GM12892 (cell line): ENCODE measurements around the gene PRDM11.

ENCODE experiments used
- DNase-seq: peaks from one replicate; pipeline ENCODE4 v3.0.0; 2011; ENCODE audit not compliant: insufficient read length
- FAIRE-seq: peaks from 2 replicates; lab custom pipeline; 2011; peaks lifted over from hg19 to GRCh38; lab: Jason Lieb, UNC
- POLR2A ChIP-seq: IDR thresholded peaks from 2 replicates; pipeline ENCODE4 v1.6.1; 2011; ENCODE audit warnings: low read depth, low read length, control low read depth
- POLR2AphosphoS5 ChIP-seq: IDR thresholded peaks from 2 replicates; pipeline ENCODE4 v1.6.1; 2011; ENCODE audit warnings: low read depth, low read length, control low read depth
- TAF1 ChIP-seq: IDR thresholded peaks from 2 replicates; pipeline ENCODE4 v1.6.1; 2011; ENCODE audit warnings: low read depth, mild to moderate bottlenecking, control low read depth, low read length, borderline replicate concordance

The PRDM11 gene

DNA sequence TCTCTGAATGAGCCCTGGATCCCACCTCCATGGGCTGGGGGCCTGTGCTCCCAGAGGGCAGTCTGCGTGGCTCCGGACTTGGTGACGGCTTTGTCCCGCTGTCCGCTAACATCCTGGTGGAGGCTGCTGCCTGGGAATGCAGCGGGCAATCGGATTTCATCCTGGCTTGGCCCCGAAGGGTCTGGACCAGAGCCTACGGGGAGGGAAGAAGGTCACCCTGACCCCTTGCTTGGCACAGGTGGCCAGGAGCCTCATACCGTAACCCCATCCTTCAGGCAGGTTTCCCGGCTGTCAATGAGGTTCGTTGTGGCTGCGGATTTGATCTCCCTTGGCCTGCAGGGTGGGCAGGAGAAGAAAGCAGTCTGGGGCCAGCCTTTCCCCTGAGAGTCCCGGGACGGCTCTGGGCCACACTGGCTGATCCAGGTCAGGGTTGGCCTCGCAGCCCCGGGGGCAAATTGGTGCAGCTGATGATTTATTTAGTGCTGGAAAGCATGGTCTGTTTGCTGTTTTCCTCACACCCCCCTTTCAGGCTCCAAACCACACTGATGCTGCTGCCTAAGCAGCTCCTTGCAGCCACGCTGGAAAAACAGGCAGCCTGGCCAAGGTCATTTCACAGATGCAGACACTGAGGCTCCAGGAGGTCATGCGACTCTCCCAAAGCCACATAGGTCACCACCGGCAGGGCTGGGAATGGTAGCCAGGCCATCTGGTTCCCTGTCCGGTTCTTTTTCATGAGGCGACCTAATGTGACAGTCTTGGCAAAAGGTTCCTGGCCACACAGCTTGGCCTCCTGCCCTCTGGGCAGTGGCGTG is 15.0 kb downstream of the PRDM11 start:
- FAIRE-seq (no peak), DNase-seq (no peak)
- no peak for TF ChIP-seq TAF1
- TF ChIP-seq POLR2AphosphoS5, result no peak
- no peak for TF ChIP-seq POLR2A

DNA sequence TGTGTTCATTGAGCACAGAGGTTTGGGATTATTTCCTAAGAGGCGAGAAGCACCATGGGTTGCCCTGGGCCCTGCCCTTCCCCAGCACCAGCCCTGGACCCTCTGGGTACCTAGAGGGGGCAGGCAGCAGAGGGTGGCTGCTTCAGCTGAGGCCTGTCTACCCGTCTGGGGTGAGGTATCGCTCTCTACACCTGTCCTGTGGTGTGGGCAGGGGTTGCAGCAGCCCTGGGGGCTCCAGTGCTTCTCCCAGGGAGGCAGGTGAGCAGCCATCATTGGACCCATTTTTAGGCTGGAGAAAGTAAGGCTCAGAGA is 15.6 kb downstream of the PRDM11 start:
- FAIRE-seq (no peak), DNase-seq (no peak)
- TF ChIP-seq POLR2AphosphoS5 (no peak), TAF1 (no peak), POLR2A (no peak)

DNA sequence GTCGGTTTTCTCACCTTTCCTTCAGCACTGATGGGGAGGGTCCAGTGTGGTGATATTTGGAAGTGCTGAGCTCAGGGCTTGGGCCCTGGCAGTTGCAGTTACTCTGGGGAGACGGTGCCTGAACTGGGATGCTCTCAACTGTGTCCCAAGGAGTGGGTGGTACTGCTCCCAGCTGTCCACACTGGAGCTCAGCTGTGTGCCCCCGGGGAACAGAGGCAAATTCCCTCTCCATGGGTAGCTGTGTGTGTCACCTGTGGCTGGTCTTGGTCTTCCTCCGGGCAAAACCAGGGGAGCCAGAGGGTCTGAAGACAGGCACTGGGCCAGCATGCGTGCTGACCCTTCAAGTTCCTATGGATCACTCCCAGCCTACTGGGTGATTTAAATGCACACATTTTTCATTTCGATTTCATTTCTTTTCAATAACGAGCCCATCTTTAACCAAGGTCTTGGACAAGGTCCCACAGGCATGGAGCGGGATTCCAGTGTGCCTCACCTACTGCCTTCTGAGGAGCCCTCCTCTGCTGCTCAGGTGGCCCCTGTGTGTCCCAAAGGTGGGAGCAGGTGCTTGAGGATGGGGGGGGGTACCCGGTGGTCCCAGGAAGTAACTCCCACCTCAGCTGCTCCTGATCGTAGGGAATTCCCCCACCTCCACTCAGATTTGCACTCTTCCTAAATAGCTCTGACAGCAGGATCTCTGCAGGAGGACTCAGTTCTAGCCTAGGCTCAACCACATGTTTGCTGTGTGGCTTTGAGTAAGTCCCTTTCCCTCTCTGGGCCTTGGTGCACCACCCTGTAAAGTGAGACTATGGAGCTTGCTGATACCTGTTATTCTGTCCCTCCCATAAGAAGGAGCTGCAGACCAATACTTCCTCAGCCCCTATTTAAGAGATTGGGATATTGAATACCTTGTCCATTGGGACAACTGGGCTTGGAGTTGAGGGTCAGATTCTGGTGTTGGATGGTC is 16.8 kb downstream of the PRDM11 start:
- FAIRE-seq, result no peak
- TF ChIP-seq POLR2AphosphoS5 (no peak), TAF1 (no peak), POLR2A (no peak)
- no peak for DNase-seq

DNA sequence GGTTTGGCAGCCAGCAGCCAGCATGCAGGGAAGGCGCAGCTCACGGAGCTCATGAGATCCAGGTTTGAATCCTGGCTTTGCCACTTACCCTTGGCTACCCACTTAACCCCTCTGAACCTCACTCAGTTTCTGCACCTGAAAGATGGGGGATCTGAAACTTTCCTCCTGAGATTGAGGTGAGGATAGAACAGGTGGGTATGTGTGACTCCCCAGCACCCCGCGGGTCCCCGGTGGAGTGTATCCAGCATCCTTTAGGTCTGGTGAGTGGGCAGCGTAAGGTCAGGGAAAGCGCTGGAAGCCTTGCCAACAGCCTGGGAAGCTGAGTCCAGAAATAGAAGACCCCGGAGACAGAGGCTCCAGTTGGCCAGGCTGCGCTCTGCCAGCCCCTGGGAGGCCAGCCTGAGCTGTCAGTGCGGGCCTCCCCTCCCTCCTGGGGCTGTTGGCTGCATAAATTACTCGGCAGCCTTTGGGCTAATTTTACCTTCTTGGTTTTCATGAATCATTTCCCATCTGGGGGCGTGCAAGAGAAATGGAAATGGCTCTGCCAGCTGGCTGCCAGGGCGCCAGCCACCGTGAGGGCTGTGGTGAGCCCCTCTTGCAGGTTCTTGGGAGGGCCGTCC is 17.6 kb downstream of the PRDM11 start:
- no peak for FAIRE-seq
- TF ChIP-seq POLR2AphosphoS5 (no peak), TAF1 (no peak), POLR2A (no peak)
- DNase-seq, result no peak

DNA sequence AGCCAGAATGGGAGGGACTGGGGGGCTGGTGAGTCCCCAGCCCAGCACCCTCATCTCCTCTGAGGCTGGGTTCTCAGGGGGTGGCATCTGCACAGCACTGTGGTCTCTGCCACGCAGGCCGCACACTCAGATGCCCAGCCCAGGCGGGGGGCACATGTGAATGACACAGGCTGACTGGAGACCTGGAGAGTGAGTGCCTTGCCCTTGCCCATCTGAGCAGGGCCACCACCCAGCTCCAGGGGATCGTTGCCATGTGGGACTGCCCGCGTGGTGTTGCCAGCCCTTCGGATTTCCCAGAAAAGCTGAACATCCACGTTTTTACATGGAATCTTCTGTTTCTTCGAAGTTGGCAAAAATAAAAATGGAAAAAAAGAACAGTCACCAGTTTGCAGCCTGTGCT is 18.9 kb downstream of the PRDM11 start:
- TF ChIP-seq TAF1 (no peak), POLR2A (no peak), POLR2AphosphoS5 (no peak)
- DNase-seq (no peak), FAIRE-seq (no peak)

DNA sequence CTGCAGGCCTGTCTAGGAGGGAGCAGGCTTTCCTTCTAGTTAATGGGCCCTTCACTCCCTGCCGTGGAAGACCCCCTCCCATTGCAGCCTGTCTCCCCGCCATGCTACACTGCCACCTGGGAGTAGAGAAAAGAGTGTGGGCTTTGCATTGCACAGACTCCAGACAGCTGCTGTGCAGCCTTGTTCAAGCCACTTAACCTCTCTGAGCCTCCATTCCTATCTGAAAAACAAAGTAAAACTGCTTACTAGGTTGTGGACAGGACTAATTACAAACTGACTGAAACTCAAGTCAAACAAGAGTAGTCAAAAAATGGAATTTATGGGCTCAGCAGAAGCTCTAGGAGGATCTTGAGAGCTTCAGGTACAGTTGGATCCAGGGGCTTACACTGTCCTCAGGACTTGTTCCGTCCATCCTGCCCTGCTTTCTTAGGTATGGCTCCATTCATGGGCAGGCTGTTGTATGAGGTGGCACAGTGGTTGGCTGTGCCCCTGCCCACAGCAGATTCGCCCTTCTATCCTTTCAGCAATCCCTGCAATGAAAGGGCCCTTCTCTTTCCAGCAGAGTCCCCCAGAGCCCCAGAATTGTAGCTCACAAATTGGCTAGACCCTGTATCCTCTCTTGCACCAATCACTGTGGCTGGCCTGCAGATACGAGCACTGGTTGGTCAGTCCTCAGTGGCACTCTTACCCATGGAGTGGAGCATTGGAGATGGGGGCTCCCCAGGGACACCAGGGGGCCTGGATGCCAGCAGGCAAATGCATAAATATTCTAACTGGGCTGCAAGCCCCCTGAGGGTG is 19.6 kb downstream of the PRDM11 start:
- FAIRE-seq, result no peak
- no peak for TF ChIP-seq POLR2AphosphoS5
- no peak for TF ChIP-seq POLR2A
- no peak for TF ChIP-seq TAF1
- no peak for DNase-seq

DNA sequence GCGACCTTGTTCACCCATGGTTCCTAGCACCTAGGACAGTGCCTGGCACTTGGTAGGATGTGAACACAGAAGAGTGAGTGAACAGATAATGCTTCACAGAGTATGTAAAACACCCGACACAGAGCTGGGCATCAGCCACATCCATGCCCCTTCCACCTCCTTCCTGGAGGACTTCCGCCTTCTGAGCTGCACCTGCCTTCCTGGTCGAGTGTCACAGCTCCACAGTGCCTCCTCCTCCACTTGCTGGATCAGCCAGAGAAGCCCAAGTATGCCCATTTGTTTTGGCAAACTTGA is 20.1 kb downstream of the PRDM11 start:
- DNase-seq, result no peak
- no peak for TF ChIP-seq POLR2A
- no peak for TF ChIP-seq POLR2AphosphoS5
- no peak for TF ChIP-seq TAF1
- no peak for FAIRE-seq

DNA sequence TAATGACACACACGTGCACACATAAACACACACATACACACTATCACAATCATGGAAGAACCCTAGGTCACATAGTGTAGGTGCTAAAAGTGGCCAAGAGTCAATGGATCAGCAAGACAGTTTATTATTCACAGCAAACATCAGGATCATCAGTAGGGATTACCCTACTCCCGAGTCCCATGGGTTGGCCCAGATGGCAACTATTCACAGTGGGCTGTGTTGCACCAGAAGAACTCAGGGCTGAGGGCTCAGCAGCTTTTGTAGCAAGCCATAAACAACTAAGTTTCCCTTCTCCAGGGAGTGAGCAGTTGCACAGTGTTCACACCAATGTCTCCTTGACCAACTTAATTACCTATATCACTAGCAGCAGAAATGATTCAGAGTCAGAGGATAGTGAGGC is 20.8 kb downstream of the PRDM11 start:
- DNase-seq (no peak), FAIRE-seq (no peak)
- TF ChIP-seq POLR2AphosphoS5 (no peak), POLR2A (no peak), TAF1 (no peak)

DNA sequence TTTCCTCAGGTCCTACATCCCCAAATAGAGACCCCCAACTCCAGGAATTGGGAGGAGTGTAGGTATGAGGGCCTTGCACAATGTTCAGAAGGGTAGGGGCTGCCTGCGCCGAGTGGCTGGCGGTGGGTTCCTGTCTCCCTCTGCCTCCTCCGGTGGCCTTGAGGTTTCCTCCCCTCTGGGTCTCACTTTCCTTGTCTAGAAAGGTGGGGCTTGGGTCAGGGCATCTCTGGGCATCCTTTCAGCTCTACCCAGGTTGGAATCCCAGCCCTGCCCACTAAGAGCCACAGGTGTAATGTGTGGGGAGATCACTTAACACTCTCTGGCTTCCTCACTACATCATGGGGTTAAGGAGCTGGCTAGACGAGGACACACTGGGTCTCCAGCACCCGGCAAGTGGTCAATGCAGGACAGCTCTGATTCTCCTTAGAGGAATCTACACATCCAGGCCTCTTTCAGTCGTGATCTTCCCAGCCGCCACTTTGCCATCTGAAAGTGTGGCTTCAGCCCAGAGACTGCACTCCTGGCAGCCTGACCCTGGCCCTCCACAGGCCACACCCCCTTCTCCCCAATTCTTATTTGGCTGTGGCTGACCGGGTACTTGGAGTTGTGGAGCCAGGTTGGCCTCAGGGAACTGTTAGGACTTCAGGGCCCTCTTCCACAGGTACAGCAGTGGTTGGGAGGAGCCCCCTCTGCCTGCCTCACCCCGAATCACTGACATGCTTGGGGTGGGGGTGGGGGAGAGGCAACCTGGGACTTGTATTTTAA is 22.1 kb downstream of the PRDM11 start:
- no peak for TF ChIP-seq POLR2A
- TF ChIP-seq TAF1, result no peak
- TF ChIP-seq POLR2AphosphoS5, result no peak
- no peak for FAIRE-seq

DNA sequence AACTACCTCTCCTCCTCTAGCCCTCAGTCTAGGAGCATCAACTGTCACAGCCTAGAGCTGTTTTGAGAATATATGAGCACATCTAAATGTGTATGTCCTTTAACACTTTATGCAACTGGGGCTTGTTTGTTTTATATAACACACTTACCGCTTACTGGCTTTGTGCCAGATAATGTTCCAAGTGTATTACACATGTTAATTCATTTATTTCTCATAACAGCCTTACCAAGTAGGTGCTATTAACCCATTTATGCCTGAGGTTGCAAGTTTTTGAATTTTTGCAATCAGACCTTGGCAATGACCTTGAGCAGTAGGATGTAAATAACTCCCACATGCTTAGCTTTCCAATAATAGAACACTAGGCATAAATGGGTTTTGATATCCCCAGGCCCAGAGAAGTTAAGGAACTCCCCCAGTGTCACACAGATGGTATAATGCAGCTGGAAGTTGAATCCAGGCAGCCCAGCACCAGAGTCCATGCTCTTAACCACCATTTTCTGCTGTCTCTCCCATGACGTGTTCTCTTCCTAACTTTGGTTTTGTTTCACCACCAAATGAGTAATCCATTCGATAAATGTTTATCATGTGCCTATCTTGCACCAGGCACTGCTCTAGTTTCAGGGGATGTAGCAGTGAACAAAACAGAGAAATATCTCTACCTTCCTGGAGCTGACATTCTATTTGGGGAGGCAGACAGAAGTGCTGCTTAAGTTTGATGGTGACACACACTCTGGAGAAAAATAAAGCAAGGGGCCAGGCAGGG is 23.1 kb downstream of the PRDM11 start:
- FAIRE-seq (no peak), DNase-seq (no peak)
- TF ChIP-seq POLR2A (no peak), POLR2AphosphoS5 (no peak), TAF1 (no peak)

More for the DNA sequence above, 22.1 kb downstream of the PRDM11 start:
- no peak for DNase-seq
